ENCODE results near the gene ST13.

GRCh38 chr22:40823426-40823825 lies 33.0 kb downstream of the ST13 start:
- no peak for TF ChIP-seq YY1 (IDR thresholded peaks at IDR 0.05)
- no peak for TF ChIP-seq MAX (IDR thresholded peaks at IDR 0.05)
- no peak for TF ChIP-seq CTCF (IDR thresholded peaks at IDR 0.05; ENCODE audit: low read depth, low read length, missing input control)
- no peak for TF ChIP-seq RAD21 (IDR thresholded peaks at IDR 0.05)
- TF ChIP-seq SP1 (IDR thresholded peaks at IDR 0.05), result no peak
